Eye (tissue), 1 donor: ENCODE data around the gene IL13RA2.

Source experiments
- DNase-seq: peaks from one replicate; pipeline ENCODE4 v3.0.0-alpha.2; 2015

Gene IL13RA2, protein sequence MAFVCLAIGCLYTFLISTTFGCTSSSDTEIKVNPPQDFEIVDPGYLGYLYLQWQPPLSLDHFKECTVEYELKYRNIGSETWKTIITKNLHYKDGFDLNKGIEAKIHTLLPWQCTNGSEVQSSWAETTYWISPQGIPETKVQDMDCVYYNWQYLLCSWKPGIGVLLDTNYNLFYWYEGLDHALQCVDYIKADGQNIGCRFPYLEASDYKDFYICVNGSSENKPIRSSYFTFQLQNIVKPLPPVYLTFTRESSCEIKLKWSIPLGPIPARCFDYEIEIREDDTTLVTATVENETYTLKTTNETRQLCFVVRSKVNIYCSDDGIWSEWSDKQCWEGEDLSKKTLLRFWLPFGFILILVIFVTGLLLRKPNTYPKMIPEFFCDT

DNA sequence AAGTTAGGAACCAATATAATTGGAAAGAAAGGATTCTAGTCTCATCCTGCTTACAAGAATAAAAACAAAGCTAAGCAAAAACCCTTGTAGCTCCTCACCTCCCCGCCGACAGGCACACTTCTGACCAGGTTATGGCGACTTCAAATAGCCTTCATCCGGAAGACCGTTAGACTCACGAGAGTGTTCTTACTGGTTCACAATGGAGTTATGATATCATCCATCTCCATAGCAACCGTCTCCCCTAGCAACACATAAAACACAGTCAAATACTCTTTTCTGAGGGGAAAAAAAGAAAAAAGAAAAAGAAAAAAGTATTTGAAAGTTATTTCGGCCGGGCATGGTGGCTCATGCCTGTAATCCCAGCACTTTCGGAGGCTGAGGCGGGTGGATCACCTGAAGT, at the start of gene IL13RA2:
Gene IL13RA2, minus strand, starts transcription at position 162 of the 400 bp plus-strand sequence. CDS start 347 bp downstream, outside the sequence.
- DNase-seq: peak; percentile 2

DNA sequence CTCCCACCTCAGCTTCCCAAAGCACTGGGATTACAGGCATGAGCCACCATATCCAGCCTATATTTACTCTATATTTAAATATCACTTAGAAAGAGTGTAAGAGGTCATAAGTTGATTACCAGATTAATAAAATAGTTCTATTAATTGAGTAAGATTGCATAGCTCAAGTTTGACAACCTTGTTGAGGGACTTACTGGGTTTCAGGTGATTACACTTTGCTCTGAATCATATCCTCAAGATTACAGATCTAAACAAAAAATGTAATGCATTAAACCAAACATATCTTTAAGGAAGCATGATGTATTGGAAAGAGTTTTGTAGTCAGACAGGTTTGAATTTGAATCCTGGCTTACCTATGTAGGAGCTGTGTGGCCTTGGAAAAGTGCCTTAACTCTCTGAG, 47.9 kb upstream of the IL13RA2 start:
- DNase-seq: no peak

DNA sequence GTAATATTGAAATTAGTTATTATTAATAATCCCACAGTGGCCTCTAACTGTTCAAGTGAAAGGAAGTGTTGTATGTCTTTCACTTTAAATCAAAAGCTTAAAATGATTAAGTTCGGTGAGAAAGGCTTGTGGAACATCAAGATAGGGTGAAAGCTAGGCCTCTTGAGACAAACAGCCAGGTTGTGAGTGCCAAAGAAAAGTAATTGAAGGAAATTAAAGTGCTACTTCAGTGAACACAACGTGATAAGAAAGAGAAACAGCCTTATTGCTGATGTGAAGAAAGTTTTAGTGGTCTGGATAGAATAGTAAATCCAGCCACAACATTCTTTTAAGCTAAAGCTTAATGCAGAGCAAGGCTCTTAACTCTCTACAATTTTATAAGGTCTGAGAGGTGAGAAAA, 42.6 kb upstream of the IL13RA2 start:
- no peak for DNase-seq

DNA sequence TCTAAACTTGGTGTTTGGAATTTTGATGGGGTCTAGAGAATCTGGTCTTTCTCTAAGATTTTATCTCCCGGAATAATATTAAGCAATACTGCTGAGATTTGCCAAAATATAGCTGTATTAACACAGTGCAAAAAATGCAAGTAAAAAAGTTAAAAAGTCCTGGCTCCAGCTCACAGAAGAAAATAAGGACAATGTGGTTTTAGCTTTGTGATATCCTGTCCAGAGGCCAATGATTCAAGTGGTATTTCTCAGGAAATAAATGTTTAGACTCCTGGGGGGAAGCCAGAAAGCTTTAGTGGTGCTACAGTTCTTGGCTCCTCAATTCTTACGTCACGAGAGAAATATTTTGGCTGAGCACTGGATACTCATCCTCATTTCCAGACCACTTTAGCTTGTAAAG, 40.9 kb upstream of the IL13RA2 start:
- DNase-seq: peak; percentile 57

DNA sequence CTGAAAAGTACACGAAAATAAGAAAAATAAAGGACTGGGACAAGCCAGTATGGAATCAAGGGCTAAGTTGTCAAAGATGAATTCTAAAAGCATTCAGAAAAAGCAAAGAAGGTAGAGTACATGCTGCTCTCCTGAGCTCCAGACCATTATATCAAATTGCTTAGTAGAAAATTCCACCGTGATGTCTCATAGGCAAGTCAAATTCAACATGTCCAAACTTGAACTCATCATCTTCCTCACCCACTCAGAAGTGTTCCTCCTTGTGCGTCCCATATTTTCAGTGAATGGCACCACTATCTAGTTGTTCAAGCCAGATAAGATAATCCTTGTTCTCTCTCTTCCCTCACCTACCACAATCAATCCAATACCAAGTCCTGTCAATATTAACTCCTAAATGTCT, 37.5 kb upstream of the IL13RA2 start:
- no peak for DNase-seq

DNA sequence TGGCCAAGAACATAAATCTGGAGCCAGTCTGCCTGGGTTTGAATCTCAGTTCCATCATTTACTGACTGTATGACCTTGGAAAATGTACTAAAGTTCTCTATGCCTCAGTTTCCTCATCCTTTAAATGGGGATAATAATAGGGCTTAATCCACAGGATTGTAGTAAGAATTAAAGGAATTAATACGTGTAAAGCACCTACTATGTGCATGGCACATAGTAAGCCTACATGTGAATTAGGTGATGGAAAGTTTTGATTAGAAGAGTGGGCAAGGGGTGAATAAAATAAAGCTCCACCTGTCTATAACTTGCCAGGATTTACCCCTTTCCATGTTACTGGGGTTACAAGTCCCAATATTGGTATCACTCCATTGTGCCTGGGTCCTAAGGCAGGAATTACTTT, 35.8 kb upstream of the IL13RA2 start:
- DNase-seq: no peak

DNA sequence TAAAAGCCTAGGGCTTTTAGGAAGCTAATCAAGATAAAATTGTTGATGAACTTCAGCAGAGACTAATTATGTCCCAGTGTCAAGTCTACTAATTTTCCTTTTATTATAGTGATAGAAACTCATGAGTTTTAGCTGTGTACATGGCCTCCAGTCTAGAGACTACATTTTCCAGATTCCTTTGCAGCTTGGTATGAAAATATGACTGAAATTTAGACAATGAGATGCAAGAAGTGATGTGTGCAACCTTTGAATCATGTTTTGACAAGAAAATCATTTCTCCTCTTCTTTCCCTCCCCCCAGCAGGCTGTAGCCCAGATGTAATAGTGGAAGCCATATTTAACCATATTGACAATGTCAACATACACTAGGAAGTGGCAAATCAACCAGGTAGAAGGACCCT, 30.3 kb upstream of the IL13RA2 start:
- no peak for DNase-seq

DNA sequence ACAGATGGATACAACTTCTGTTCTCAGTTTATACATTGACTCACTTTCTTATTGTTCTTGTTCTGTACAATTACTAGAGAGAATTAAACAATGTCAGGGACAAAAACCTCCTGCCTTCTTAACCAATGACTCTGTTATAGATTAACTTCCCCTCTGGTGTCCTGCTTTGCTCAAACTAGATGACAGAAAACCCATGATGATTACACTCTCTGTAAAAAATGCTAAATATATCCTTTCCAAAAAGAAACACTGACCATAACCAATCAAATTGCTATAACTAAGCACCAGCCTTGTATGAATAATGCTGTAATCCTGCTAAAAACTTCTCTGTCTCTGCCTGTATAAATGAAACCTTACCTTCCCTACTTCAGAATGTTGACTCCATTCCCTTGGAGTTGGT, 29.8 kb upstream of the IL13RA2 start:
- DNase-seq: no peak

DNA sequence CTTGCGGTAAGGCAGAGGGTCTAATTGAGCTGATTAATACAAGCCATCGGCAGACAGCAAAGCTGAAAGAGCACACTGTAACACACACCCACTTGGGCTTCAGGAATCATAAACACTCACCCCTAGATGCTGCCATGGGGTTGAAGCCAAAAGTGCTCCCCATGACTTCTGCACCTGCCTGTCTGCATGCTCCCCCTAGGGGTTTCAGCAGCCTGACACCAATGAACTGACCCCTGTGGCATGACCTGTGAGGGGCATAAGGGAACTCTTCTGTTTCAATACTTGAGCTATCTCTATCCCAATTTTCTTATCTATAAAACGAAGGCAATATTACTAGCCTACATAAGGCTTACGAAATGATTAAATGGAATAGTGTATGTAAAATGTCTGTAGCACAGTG, 23.0 kb upstream of the IL13RA2 start:
- DNase-seq: no peak

DNA sequence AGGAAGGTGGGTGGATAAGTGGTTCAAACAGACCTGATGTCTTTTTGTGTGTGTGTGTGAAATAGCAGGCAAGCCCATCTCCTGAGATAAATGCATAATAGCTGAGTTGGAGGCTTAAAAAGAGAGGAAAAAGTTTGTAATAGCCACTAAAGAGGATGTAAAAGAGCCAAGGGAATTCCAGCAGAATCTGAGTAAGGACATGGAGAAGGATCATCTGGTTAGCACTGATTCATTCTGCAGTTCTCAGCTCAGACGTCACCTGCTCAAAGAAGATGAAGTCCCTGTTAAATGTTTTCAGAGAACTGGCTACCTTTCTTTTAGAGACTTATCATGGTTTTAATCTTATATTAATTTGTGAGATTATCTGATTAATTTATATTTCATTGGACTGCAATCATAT, 21.0 kb upstream of the IL13RA2 start:
- no peak for DNase-seq

DNA sequence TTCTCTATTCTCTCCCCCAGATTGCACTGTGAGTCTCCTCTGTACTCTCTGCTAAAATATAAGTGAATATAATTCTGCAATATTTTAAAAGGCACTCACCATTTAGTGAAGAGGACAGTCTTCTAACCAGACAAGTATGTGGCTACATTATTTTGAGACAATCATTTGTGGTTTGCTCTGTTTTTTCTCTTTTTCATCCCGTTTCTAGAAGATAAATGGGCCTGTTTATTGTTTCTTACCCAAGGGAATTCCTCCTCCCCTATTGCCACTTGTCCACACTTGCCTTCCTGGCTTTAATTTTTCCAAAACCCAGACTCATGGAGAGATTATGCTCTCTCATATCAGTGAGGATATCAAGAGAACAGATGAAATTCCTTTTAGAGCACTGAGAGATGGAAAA, 18.6 kb upstream of the IL13RA2 start:
- no peak for DNase-seq

DNA sequence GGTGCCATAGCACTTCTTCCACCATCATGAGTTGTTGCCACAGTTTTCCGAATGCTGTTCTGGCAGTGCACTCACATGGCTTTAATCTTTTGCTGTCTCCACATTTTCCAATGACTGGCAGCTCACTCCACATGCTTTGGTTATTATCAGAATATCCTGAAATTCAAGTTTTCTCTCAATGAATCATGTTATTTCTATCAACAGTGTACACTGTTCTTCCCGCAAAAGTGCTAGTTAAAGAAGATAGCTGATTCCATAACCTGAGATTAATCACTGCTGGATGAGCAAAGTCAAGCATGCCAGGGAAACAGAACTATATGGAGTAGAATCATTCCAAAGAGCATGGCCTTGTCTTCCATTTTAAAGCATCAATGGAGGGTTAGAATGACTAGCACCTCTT, 14.6 kb upstream of the IL13RA2 start:
- DNase-seq: no peak

DNA sequence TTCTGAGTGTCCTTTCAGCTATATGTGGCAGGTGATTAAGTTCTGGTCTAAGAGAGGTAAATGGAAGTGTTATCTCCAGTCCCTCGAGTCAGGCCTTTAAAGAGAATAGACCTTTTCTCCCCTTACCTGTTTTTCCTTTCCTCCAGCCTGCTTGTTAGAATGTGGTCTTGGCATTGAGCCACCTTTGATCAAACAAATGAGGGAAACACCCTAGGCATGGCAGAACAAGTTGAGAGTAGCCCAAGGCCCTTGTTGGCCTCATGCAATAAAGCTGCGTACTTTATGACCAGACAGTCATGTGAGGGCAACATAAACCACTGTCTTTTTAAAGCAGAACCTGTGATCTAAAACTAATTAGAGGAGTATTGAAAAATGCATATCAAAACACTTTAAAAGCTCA, 13.2 kb upstream of the IL13RA2 start:
- DNase-seq: peak; percentile 4

DNA sequence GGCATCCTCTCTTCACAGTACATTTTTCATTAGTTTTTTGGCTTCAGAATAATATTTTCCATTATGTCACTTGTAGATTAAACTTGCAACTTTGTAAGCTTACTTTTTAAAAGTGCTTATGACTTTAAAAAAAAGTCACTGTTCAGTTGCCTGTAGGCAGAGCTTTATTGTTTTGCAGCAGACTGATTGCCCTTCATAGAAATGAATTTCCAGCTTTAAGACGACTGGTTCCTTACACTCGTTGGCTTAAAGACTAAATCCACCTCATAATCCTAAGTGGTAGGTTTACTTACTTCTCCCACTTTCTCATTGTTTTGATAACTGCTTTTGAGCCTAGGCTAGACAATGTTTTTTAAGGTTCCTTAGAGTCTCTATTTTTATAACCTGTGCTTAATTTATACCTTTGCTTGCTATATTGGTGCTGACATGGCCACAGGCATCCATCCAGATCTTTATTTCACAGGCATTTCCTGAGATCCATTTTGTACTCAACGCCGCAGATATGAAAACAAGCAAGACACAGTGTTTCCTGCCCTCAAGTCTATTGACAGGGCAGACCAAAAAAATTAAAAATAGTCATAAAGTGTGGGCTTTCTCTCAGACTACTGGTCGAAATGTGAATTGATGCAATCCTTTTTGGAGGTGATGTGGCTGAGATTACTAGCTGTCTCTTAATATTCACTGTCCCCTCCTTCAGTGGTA, 12.6 kb upstream of the IL13RA2 start:
- peak; percentile 18 for DNase-seq

DNA sequence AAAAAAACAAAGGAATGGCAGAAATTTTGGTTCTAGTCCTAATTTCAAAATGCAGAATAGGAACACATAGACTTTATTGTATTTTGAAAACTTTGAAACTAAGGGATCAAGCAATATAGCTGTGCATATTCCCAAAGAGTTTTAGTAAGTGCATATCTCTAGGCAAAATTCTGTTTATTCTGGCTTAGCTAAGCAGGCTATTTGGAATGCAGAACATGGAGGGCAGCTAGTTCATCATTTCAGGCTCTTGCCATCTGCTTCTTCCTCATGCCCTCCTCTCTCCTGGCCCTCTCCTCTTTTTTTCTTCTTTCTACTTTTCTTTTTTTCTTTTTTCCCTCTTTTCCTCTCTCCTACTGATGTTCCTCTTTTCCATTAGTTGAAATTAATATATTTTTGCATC, 12.0 kb upstream of the IL13RA2 start:
- DNase-seq: no peak

DNA sequence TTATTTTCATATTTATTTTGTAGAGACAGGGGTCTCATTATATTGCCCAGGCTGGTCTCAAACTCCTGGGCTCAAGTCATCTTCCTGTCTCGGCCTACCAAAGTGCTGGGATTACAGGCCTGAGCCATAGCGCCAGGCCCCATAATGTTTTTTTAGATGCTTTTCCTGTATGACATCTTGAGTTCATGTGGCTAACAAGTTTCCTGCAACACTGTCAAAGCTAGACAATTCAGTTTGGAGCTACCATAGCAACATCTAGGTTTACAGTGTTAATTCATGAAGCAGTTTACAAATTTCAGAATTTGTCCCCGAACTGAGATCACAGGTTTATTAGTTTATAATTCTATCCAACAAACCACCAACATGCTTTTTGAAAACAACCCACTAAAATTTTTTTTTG, 6.4 kb upstream of the IL13RA2 start:
- DNase-seq: no peak

DNA sequence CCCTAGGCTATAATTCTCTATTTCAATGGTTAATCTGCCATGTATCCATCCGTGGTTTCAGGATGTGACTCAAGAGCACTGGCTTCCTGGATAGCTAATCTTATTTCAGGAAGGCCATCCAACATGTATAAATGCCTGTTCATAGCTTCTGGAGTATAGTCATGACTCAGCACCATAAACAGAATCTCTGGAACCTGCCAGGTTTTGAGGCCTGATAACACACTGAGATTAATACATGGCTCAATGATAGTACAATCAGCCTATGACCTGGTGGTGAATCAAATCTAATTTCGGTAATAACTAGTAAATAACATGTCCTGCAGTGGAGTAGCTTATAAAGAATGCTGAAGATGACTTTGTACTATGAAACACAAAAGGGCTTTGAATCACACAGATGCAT, 5.7 kb upstream of the IL13RA2 start:
- no peak for DNase-seq

DNA sequence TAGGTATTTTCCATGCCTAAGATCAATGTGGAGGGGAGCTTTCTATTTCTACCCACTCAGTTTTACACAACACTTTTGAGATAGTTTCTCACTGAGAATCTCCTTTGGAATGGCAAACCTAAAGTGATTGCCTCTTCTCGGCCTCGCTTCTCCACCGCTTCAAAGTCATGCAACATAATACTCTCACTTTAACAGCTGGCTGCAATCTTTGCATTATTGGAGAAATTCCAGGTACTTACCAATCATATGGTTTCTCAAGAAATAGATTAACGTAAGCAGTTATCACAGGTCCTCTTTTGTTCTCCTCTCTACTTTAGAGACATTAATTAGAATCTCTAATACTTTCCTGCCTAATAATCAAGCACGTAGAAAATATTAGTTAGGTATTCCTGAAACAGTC, 3.7 kb upstream of the IL13RA2 start:
- no peak for DNase-seq

DNA sequence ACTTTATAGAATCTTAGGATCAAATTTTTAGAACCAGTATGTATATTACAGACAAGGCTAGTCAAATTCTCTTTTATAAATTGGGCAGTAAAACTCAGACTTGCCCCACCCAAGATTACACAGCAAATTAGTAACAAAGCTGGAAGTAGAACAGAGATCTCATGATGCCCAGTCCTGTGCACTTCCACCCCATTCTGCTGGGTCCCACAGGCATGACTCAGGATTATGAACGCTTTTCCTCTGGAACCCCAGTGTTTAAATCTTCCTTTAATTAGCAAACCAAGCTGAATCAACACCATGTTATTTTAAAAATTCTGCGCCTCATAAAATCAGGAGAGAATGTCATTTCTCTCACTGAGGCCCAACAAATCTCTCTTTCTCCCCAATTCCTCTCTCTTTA, 1.5 kb upstream of the IL13RA2 start:
- no peak for DNase-seq

DNA sequence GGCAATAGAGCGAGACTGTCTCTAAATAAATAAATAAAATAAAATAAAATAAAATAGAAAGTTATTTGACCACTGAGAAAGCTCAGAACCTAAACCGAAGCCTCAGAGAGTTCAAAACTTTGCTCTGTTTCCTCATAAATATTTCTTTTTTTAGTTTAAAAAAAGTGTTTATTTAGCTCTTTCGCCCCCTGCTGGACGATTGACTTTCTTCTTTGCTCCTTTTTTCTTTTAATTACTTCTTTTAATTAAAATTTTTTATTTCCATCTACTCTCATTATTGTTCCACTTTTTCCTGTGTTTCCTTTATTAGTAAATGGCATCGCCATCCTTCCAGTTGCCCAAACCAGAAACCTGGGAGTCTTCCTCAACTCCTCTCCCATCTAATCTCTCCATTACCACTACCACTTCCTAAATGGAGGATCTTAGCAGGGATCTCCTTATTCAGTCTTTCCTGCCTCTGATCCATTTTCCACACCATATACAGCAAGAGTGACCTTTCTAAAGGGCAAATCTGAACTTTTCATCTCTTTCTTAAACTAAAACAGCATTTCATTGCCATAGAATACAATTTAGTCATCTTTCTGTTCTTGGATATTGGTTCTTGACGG, 728 bp upstream of the IL13RA2 start:
- DNase-seq: no peak

DNA sequence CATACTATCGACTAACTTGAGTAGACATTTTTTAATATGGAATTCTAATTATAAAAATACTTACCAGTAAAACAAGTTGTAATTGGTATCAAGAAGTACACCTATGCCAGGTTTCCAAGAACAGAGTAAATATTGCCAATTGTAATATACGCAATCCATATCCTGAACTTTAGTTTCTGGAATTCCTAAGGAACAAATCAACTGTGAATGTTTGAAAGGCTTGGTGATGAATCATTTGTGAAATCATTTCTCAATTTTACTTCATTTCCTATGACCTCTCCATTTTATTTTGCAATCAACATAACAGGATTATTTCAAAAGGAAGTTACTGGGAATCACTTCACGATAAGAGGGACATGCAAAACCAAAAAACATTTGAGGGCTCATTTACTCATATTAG, 3.7 kb downstream of the IL13RA2 start:
- DNase-seq: no peak

DNA sequence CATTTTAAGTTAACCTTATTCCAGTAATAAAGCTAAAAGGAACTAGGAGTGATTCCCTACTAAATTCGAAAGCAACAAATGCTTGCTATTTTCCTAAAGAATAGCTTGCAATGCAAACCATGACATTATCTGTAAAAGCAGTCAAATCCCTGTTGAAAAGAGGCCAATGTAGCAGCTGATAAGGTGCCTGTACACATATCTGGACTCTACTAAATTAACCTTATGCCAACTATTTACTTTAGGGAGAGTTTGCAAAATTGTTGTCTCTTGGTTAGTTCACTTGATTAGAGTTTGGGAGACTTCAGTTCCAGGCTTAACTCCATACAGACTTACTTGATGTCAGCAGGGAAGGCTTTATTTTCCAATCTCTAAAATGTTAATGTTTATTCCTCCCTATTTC, 6.0 kb downstream of the IL13RA2 start:
- DNase-seq: no peak

DNA sequence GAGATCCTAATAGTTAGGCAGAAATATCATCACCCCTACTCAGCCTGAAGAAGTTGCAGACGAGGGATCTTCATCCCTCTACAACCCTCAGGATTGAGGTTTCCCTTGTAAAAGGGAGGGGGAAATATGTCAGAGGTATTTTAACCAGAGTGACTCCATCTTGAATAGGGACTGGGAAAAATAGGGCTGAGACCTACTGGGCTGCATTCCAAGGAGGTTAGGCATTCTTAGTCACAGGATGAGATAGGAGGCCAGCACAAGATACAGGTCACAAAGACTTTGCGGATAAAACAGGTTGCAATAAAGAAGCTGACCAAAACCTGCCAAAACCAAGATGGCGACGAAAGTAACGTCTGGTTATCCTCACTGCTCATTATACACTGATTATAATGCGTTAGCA, 17.5 kb downstream of the IL13RA2 start:
- no peak for DNase-seq

DNA sequence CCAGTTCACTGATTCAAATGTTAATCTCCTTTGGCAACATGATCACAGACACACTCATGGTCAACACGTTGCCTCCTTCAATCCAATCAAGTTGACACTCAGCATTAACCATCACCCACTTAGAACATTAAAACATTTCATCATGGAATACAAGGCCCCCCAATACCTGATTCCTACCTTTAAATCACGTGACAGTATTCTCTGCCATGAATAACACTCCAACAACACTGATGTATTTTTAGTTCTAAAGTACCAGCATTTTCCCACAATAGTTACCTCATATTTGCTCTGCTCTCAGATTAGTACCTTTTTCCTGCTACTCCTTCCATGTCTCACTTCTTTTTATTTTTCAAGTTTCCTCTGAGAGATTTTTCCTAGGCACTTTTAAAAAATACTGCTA, 19.6 kb downstream of the IL13RA2 start:
- DNase-seq: no peak
